Cardiac fibroblast (primary cell): ENCODE measurements around the gene KIF24.
"Not testable (repeated sequence)": the region's sequence is repeated elsewhere in the genome, so short reads cannot be mapped to it uniquely, and the experiment has no call there.

Experiments
- DNase-seq, 2 donors: peaks; one replicate each; pipeline versions ENCODE4 v3.0.0 to v3.0.0-alpha.2; 2010; ENCODE audit warnings: low read depth in 2 of 2
- H3K4me3 ChIP-seq, 2 donors: replicated peaks in 1 of 2; 1 replicate in 1 of 2; 2 replicates in 1 of 2; pipeline ENCODE4 v1.5.1; 2011; ENCODE audit warnings: low read depth in 2 of 2, low read length in 2 of 2, mild to moderate bottlenecking in 2 of 2, moderate library complexity in 1 of 2
- TF ChIP-seq, protein P1 (sequence below): IDR thresholded peaks from one replicate; pipeline ENCODE4 v1.5.1; 2011; ENCODE audit warnings: low read depth, mild to moderate bottlenecking, low read length, inconsistent platforms

The KIF24 gene

GRCh38 chr9:34362614-34363214, 33.6 kb upstream of the KIF24 start:
- no peak overlapping the region for H3K4me3 ChIP-seq
- no peak for DNase-seq
- TF ChIP-seq, protein P1, sequence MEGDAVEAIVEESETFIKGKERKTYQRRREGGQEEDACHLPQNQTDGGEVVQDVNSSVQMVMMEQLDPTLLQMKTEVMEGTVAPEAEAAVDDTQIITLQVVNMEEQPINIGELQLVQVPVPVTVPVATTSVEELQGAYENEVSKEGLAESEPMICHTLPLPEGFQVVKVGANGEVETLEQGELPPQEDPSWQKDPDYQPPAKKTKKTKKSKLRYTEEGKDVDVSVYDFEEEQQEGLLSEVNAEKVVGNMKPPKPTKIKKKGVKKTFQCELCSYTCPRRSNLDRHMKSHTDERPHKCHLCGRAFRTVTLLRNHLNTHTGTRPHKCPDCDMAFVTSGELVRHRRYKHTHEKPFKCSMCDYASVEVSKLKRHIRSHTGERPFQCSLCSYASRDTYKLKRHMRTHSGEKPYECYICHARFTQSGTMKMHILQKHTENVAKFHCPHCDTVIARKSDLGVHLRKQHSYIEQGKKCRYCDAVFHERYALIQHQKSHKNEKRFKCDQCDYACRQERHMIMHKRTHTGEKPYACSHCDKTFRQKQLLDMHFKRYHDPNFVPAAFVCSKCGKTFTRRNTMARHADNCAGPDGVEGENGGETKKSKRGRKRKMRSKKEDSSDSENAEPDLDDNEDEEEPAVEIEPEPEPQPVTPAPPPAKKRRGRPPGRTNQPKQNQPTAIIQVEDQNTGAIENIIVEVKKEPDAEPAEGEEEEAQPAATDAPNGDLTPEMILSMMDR = no peak

GRCh38 chr9:34352957-34353356, 23.9 kb upstream of the KIF24 start:
- not testable (repeated sequence) for DNase-seq, H3K4me3 ChIP-seq

DNA sequence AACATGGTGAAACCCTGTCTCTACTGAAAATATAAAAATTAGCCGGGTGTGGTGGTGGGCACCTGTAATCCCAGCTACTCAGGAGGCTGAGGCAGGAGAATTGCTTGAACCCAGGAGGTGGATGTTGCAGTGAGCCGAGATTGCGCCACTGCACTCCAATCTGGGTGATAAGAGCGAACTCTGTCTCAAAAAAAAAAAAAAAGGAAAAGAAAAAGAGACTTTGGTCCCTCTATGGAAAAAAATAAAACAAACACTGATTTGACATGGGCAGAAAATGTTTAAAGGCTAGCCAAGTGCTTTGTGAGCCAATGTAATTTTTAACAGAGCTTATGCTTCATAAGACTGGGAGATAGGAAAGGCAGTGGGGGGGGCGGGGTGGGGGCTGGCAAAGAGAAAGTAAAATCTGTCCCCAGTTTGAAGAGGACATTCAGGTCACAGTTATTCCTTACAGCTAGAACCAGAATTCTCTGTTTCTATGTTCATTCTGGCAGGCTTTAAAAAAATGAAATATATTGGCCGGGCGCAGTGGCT, 23.1 kb upstream of the KIF24 start:
- not testable (repeated sequence) for DNase-seq, H3K4me3 ChIP-seq

GRCh38 chr9:34349324-34349723, 20.3 kb upstream of the KIF24 start:
- TF ChIP-seq, protein P1 = no peak
- no peak overlapping the region for H3K4me3 ChIP-seq
- DNase-seq = no peak

DNA sequence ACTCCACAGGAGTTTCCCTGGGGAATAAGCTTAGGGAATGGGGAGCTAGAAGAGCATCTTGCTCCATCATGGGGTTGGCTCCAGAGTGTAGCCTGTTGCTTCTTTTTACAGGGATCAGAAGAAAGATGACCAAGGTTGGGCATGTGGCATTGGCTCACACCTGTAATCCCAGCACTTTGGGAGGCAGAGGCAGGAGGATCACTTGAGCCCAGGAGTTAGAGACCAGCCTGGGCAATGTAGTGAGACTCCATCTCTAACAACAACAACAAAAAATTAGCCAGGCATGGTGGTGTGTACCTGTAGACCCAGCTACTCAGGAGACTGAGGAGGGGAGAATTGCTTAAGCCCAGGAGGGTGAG, 18.7 kb upstream of the KIF24 start:
- no peak overlapping the region for H3K4me3 ChIP-seq
- DNase-seq = no peak
- TF ChIP-seq, protein P1 = no peak

DNA sequence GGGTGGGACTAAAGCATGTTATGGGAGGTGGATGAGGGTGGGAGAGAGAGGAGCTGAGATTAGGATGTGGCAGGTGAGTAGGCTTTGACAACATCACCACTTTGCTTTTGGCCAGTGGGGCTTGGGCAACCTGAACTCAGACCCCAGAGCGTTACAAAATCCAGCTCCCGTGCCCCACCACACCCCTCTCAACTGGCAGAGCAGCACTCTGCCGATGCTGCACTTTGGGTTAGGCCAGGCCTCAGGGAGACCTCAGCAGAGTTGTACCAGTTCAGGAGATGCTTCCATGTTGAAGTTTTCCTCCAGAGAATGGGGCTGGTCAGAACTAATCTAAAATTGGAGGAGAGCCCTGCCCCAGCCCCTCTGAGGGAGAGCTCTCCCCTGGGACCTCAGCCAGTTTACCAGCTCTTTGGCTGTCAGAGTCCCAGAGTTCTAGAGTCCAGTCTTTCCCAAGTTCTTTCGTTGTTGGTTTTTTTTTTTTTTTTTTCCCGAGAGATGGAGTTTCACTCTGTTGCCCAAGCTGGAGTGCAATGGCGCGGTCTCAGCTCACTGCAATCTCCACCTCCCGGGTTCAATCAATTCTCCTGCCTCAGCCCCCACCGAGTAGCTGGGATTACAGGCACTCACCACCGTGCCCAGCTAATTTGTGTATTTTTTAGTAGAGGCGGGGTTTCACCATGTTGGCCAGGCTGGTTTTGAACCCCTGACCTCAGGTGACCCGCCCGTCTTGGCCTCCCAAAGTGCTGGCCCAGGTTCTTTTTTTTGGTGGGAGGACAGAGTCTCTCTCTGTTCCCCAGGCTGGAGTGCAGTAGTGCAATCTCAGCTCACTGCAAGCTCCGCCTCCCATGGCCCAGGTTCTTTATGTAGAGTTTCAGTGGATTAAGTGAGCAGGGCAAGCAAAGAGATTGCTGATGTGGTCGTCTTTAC, 18.1 kb upstream of the KIF24 start:
- no peak overlapping the region for H3K4me3 ChIP-seq
- no peak for DNase-seq
- TF ChIP-seq, protein P1 = no peak

DNA sequence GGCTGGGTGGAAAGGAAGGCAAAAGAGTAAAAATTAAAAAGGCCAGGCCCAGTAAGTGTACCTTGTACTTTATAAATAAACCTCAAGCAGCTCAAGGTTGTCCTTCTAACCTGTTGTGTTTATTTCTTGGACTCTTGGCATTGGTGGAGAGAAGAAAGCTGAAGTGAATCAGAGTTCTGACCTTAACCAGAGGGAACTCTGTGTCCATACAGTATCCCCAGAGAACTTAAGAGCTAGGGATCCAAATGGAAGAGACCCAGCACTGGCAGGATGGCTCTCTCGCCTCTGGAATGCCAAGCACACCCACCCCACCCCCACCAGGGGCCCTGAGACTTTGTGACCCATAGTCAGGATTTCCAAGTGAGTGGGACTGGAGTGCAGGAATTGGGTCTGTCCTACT, 14.5 kb upstream of the KIF24 start:
- TF ChIP-seq, protein P1 = no peak
- DNase-seq = no peak
- H3K4me3 ChIP-seq = no peak overlapping the region
